Nephron progenitor cell (in vitro differentiated cells): ENCODE data around the gene VWDE.
A peak's percentile ranks its signal among the peaks of the same experiment; 100 is the strongest.

Experiments
- DNase-seq: peaks from one replicate; pipeline ENCODE4 v3.0.0; 2021
- H3K27ac Mint-ChIP-seq: 2 replicates; pipeline ENCODE4 v1.8.0; 2021; ENCODE audit warnings: mild to moderate bottlenecking, moderate library complexity, mixed read lengths
- H3K27me3 Mint-ChIP-seq: 2 replicates; pipeline ENCODE4 v1.8.0; 2021; ENCODE audit warnings: mild to moderate bottlenecking, low read depth, mixed read lengths; ENCODE audit not compliant: poor library complexity
- H3K36me3 Mint-ChIP-seq: 2 replicates; pipeline ENCODE4 v1.8.0; 2021; ENCODE audit warnings: low read depth, mixed read lengths
- H3K4me1 Mint-ChIP-seq: 2 replicates; pipeline ENCODE4 v1.8.0; 2021; ENCODE audit warnings: mixed read lengths
- H3K4me3 Mint-ChIP-seq: 2 replicates; pipeline ENCODE4 v1.8.0; 2021; ENCODE audit warnings: mild to moderate bottlenecking, moderate library complexity, mixed read lengths
- H3K9me3 Mint-ChIP-seq: 2 replicates; pipeline ENCODE4 v1.8.0; 2021; ENCODE audit warnings: mild to moderate bottlenecking, moderate library complexity, mixed read lengths
- CTCF ChIP-seq: fragments of 200-600 bp; sonication (generic); IDR thresholded peaks from 2 replicates; pipeline ENCODE4 v1.5.0; 2021; ENCODE audit warnings: antibody characterized with exemption

The VWDE gene

GRCh38 chr7:12391922-12392615 is 11.6 kb downstream of the VWDE start:
- Mint-ChIP-seq H3K4me1 (no peaks in the 10 kb centered on the region), H3K27me3 (no peaks in the 10 kb centered on the region), H3K36me3 (no peaks in the 10 kb centered on the region), H3K9me3 (peaks cover 1% of the 10 kb centered on the region), H3K4me3 (no peak overlapping the region), H3K27ac (no peak overlapping the region)
- DNase-seq: no peak
- no peak for TF ChIP-seq CTCF

GRCh38 chr7:12389089-12389700 is 14.5 kb downstream of the VWDE start:
- DNase-seq: peak; percentile 49
- Mint-ChIP-seq H3K9me3 (no peaks in the 10 kb centered on the region), H3K27ac (no peak overlapping the region), H3K36me3 (no peaks in the 10 kb centered on the region), H3K4me3 (no peak overlapping the region), H3K4me1 (peaks cover 9% of the 10 kb centered on the region), H3K27me3 (no peaks in the 10 kb centered on the region)
- TF ChIP-seq CTCF: peak; percentile 76

GRCh38 chr7:12386313-12386740 is 17.3 kb downstream of the VWDE start:
- no peak for DNase-seq
- H3K4me1 Mint-ChIP-seq: peaks cover 9% of the 10 kb centered on the region
- TF ChIP-seq CTCF: no peak
- no peaks in the 10 kb centered on the region for H3K27me3 Mint-ChIP-seq
- no peaks in the 10 kb centered on the region for H3K9me3 Mint-ChIP-seq
- H3K4me3 Mint-ChIP-seq: no peak overlapping the region
- no peaks in the 10 kb centered on the region for H3K36me3 Mint-ChIP-seq
- H3K27ac Mint-ChIP-seq: peak overlapping the region; percentile 59

- Mint-ChIP-seq H3K27ac (no peak overlapping the region), H3K36me3 (no peaks in the 10 kb centered on the region)
- no peak for DNase-seq
Observed at GRCh38 chr7:12385364-12385786, 18.3 kb downstream of the VWDE start.

GRCh38 chr7:12383377-12383776 is 20.3 kb downstream of the VWDE start:
- Mint-ChIP-seq H3K4me3 (no peak overlapping the region), H3K36me3 (no peaks in the 10 kb centered on the region), H3K27ac (no peak overlapping the region), H3K4me1 (peaks cover 9% of the 10 kb centered on the region), H3K27me3 (no peaks in the 10 kb centered on the region), H3K9me3 (no peaks in the 10 kb centered on the region)
- DNase-seq: no peak
- no peak for TF ChIP-seq CTCF

More at GRCh38 chr7:12385364-12385786, 18.3 kb downstream of the VWDE start:
- Mint-ChIP-seq H3K27me3 (no peaks in the 10 kb centered on the region), H3K9me3 (no peaks in the 10 kb centered on the region), H3K4me1 (peaks cover 9% of the 10 kb centered on the region), H3K4me3 (no peak overlapping the region)
- no peak for TF ChIP-seq CTCF

GRCh38 chr7:12378389-12378788 is 25.3 kb downstream of the VWDE start:
- DNase-seq: no peak
- TF ChIP-seq CTCF: no peak
- H3K36me3 Mint-ChIP-seq: no peaks in the 10 kb centered on the region
- no peaks in the 10 kb centered on the region for H3K9me3 Mint-ChIP-seq
- no peaks in the 10 kb centered on the region for H3K4me1 Mint-ChIP-seq
- no peaks in the 10 kb centered on the region for H3K27me3 Mint-ChIP-seq
- no peak overlapping the region for H3K27ac Mint-ChIP-seq
- no peak overlapping the region for H3K4me3 Mint-ChIP-seq
